Fibroblast of lung (primary cell): ENCODE results near the gene XRCC4.

Source experiments
- EZH2 ChIP-seq: IDR thresholded peaks from 2 replicates; pipeline ENCODE4 v1.5.1; 2012; ENCODE audit warnings: low read length, control low read depth, mild to moderate bottlenecking; ENCODE audit errors: missing control alignments
- TF ChIP-seq, protein P1 (sequence below), 2 donors: IDR thresholded peaks in 1 of 2; conservative IDR thresholded peaks in 1 of 2; 1 replicate in 1 of 2; 2 replicates in 1 of 2; pipeline ENCODE4 v1.5.1; 2011 to 2012; ENCODE audit warnings: low read length in 2 of 2, control low read depth in 1 of 2, inconsistent platforms in 1 of 2, low read depth in 1 of 2, mild to moderate bottlenecking in 1 of 2

DNA sequence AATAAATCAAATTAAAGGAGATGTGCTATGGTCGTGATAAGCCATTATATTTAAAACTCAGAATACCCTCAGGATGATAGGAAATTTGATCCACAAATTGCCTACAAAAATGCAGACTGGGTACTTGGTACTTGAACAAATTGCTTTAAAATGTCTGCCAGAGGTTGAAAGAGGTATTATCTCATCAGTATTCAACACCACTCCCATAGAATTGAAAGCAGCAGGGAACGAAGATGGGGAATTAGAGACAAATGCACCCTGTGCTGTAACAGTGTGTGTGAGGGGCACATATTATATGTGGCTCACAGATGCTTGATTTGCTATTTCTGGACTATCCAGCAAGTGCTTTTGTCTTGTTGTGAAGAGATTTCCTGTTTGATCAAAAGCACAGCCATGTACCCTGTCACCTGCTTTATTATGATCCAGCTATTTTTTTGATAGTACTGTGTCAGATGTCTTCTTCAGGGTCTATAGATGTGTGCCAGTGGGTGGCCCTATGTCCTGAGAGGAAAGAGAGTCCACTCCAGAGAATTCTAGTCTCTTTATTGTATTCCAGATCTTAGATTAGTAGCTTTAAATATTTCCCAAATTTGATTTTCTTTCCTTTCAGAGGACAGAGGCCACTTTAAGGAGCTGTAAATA is 120.1 kb downstream of the XRCC4 start:
- TF ChIP-seq, protein P1, sequence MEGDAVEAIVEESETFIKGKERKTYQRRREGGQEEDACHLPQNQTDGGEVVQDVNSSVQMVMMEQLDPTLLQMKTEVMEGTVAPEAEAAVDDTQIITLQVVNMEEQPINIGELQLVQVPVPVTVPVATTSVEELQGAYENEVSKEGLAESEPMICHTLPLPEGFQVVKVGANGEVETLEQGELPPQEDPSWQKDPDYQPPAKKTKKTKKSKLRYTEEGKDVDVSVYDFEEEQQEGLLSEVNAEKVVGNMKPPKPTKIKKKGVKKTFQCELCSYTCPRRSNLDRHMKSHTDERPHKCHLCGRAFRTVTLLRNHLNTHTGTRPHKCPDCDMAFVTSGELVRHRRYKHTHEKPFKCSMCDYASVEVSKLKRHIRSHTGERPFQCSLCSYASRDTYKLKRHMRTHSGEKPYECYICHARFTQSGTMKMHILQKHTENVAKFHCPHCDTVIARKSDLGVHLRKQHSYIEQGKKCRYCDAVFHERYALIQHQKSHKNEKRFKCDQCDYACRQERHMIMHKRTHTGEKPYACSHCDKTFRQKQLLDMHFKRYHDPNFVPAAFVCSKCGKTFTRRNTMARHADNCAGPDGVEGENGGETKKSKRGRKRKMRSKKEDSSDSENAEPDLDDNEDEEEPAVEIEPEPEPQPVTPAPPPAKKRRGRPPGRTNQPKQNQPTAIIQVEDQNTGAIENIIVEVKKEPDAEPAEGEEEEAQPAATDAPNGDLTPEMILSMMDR (conservative IDR thresholded peaks at IDR 0.05 in 1 of 2, IDR thresholded peaks at IDR 0.05 in 1 of 2; ENCODE audit: low read depth in 1 of 2, low read length in 2 of 2): no peak
- no peak for TF ChIP-seq EZH2
